GM12865 (cell line): Measurements from ENCODE around the gene PHF21A.
A peak's percentile ranks its signal among the peaks of the same experiment; 100 is the strongest.

ENCODE experiments used
- DNase-seq: peaks from one replicate; pipeline ENCODE4 v3.0.0; 2010; ENCODE audit warnings: low read depth
- H3K4me3 ChIP-seq: 2 replicates; pipeline ENCODE4 v1.5.1; 2011; ENCODE audit warnings: mild to moderate bottlenecking, low read depth, low read length, control low read depth
- TF ChIP-seq, protein P1 (sequence below): IDR thresholded peaks from 2 replicates; pipeline ENCODE4 v1.5.1; 2011; ENCODE audit warnings: low read length, control low read depth, low read depth, inconsistent platforms; ENCODE audit not compliant: insufficient read depth; ENCODE audit errors: missing control alignments

PHF21A gene

DNA sequence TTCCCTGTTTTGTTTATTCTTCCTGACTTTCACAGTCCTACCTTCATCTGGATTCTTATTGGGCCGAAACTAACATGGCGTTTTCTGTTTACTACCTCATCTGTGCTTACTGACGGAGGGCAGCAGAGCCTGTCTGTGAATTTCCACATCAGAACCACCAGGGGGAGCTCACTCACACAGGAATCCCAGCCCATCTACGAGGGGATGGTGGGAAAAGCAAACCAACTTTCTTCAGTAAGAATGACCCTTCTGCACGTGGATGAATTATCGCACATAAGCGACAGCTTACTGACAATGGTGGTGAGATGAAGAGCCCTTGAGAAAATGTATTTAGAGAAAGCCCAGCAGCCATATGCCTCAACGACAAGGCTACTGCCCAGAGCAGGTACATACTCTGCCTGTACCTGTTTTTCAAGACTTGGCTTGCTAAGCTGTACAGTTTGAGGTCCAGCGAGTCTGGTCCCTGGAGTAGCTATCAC lies 156.3 kb downstream of the PHF21A start:
- no peak overlapping the region for H3K4me3 ChIP-seq
- TF ChIP-seq, protein P1, sequence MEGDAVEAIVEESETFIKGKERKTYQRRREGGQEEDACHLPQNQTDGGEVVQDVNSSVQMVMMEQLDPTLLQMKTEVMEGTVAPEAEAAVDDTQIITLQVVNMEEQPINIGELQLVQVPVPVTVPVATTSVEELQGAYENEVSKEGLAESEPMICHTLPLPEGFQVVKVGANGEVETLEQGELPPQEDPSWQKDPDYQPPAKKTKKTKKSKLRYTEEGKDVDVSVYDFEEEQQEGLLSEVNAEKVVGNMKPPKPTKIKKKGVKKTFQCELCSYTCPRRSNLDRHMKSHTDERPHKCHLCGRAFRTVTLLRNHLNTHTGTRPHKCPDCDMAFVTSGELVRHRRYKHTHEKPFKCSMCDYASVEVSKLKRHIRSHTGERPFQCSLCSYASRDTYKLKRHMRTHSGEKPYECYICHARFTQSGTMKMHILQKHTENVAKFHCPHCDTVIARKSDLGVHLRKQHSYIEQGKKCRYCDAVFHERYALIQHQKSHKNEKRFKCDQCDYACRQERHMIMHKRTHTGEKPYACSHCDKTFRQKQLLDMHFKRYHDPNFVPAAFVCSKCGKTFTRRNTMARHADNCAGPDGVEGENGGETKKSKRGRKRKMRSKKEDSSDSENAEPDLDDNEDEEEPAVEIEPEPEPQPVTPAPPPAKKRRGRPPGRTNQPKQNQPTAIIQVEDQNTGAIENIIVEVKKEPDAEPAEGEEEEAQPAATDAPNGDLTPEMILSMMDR: peak; percentile 91
- peak; percentile 76 for DNase-seq

GRCh38 chr11:45961751-45962240 lies 159.5 kb downstream of the PHF21A start:
- H3K4me3 ChIP-seq: no peak overlapping the region
- TF ChIP-seq, protein P1: no peak
- DNase-seq: no peak

DNA sequence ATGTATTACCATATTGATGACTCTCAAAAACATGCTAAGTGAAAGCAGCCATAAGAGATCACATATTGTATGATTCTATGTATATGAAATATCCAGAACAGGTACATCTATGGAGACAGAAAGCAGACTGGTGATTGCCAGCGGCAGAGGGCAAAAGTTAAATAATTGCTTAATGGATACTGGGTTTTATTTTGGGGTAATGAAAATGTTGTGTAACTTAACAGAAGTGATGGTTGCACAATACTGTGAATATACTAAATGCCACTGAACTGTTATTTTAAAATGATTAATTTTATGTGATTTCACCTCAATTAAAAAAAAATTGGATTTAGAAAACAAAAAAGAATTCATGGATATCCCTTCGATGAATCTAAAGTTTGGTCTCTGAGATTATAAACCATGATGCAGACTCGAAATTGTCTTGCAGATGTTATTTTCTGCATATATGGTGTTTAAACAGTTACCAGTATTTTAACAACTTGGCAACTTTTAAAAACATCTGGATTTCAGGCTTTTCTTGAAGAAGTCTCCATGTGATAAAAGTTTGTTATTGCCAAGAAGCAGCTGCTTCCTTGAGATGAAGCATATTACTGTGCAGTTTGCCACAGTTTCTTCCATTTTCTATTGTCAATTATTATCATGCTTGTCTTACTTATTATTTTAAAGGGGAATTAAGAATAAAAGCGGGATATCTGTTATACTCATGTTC lies 160.7 kb downstream of the PHF21A start:
- DNase-seq: no peak
- TF ChIP-seq, protein P1: no peak
- no peak overlapping the region for H3K4me3 ChIP-seq

- DNase-seq: no peak
- TF ChIP-seq, protein P1: no peak
- no peak overlapping the region for H3K4me3 ChIP-seq
These were observed 161.4 kb downstream of the PHF21A start for GRCh38 chr11:45959851-45960250.

GRCh38 chr11:45949992-45950407 lies 171.3 kb downstream of the PHF21A start:
- TF ChIP-seq, protein P1: no peak
- no peak overlapping the region for H3K4me3 ChIP-seq
- DNase-seq: no peak

GRCh38 chr11:45948356-45948755 lies 172.9 kb downstream of the PHF21A start:
- TF ChIP-seq, protein P1: no peak
- DNase-seq: no peak
- H3K4me3 ChIP-seq: no peak overlapping the region
